Measurements from ENCODE around the gene LPIN1. TPM values are rescaled to one million over a fixed set of nuclear protein-coding genes. Genes with fewer than 3 reads are reported as not detected.
"Not testable (repeated sequence)": the region's sequence is repeated elsewhere in the genome, so short reads cannot be mapped to it uniquely, and the experiment has no call there.

Gene LPIN1
- total RNA-seq, 4 donors from 2014 or later, result 19.0 to 52.3 (median 30.5) TPM

DNA sequence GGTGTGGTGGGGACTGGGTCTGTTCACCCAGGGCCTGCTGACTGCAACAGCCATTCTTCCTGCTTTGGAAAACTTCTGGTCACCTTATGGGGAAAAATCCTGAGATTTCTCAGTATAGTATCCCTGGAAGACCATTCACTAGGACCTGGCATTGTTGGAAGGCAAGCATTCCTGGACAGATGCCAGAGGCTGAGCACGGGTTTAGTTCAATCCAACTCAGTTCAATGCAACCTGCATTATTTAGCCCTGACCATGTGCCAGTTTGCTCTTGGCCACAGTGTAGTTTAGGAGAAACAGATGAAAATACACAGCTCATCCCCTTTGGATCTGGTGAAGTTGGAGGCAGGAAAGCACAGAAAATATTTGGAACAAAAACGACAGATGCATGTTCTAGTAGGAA, 95.9 kb downstream of the LPIN1 start:
- TF ChIP-seq POLR2A (IDR thresholded peaks at IDR 0.05), result no peak
- intact Hi-C loops (cut with DNase I; ENCODE audit: low total_unique reads), result no loop called here
- no peak for DNase-seq

DNA sequence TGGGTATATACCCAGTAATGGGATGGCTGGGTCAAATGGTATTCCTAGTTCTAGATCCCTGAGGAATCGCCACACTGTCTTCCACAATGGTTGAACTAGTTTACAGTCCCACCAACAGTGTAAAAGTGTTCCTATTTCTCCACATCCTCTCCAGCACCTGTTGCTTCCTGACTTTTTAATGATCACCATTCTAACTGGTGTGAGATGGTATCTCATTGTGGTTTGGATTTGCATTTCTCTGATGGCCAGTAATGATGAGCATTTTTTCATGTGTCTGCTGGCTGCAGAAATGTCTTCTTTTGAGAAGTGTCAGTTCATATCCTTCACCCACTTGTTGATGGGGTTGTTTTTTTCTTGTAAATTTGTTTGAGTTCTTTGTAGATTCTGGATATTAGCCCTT, 98.4 kb downstream of the LPIN1 start:
- H3K36me3 ChIP-seq; H3K4me3 ChIP-seq; H3K9me3 ChIP-seq; intact Hi-C loops (cut with DNase I; ENCODE audit: low total_unique reads); H3K27ac ChIP-seq; H3K27me3 ChIP-seq; DNase-seq; H3K4me1 ChIP-seq: not testable (repeated sequence)

More for the DNA sequence above, 95.9 kb downstream of the LPIN1 start:
- no peak overlapping the region for H3K4me3 ChIP-seq
- H3K27ac ChIP-seq, result no peak overlapping the region
- no peaks in the 10 kb centered on the region for H3K4me1 ChIP-seq
- H3K36me3 ChIP-seq, result no peaks in the 10 kb centered on the region
- no peaks in the 10 kb centered on the region for H3K27me3 ChIP-seq
- no peaks in the 10 kb centered on the region for H3K9me3 ChIP-seq

DNA sequence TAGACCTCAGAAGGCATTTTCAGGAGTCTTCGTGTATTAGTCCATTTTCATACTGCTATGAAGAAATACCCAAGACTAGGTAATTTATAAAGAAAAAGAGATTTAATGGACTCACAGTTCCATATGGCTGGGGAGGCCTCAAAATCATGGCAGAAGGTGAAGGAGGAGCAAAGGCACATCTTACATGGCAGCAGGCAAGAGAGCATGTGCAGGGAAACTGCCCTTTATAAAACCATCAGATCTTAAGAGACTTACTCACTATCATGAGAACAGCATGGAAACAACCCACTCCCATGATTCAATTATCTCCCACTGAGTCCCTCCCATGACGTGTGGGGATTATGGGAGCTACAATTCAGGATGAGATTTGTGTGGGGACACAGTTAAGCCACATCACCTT, 101.5 kb downstream of the LPIN1 start:
- H3K27me3 ChIP-seq; H3K27ac ChIP-seq; H3K9me3 ChIP-seq; H3K4me1 ChIP-seq; intact Hi-C loops (cut with DNase I; ENCODE audit: low total_unique reads); H3K4me3 ChIP-seq; H3K36me3 ChIP-seq; DNase-seq: not testable (repeated sequence)

DNA sequence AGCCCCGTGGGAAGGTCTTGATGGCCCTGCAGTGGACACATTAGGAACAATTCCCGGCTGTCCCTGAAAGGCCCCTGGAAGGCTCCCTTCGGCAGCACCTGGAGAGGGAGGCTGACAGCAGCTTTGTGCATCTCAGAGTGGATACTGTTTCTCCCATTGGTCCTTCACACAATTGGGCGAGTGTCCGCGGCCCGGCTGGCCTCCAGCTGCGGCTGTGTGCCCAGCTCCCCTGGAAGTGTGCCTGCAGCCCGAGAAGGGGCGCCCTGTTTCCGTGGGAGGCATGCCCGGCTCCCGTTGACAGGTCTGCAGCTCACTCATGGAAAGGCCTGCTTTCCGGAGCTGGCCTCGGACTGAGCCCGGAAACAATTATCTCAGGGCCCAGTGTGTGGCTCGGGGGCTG, 103.7 kb downstream of the LPIN1 start:
- intact Hi-C loops (cut with DNase I; ENCODE audit: low total_unique reads), result no loop called here
- Histone ChIP-seq H3K36me3 (no peaks in the 10 kb centered on the region), H3K9me3 (no peaks in the 10 kb centered on the region), H3K27me3 (no peaks in the 10 kb centered on the region), H3K4me1 (no peaks in the 10 kb centered on the region), H3K27ac (no peak overlapping the region), H3K4me3 (no peak overlapping the region)
- DNase-seq, result no peak
- TF ChIP-seq, protein P1, sequence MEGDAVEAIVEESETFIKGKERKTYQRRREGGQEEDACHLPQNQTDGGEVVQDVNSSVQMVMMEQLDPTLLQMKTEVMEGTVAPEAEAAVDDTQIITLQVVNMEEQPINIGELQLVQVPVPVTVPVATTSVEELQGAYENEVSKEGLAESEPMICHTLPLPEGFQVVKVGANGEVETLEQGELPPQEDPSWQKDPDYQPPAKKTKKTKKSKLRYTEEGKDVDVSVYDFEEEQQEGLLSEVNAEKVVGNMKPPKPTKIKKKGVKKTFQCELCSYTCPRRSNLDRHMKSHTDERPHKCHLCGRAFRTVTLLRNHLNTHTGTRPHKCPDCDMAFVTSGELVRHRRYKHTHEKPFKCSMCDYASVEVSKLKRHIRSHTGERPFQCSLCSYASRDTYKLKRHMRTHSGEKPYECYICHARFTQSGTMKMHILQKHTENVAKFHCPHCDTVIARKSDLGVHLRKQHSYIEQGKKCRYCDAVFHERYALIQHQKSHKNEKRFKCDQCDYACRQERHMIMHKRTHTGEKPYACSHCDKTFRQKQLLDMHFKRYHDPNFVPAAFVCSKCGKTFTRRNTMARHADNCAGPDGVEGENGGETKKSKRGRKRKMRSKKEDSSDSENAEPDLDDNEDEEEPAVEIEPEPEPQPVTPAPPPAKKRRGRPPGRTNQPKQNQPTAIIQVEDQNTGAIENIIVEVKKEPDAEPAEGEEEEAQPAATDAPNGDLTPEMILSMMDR (IDR thresholded peaks at IDR 0.05), result no peak
- no peak for TF ChIP-seq POLR2A (IDR thresholded peaks at IDR 0.05)

DNA sequence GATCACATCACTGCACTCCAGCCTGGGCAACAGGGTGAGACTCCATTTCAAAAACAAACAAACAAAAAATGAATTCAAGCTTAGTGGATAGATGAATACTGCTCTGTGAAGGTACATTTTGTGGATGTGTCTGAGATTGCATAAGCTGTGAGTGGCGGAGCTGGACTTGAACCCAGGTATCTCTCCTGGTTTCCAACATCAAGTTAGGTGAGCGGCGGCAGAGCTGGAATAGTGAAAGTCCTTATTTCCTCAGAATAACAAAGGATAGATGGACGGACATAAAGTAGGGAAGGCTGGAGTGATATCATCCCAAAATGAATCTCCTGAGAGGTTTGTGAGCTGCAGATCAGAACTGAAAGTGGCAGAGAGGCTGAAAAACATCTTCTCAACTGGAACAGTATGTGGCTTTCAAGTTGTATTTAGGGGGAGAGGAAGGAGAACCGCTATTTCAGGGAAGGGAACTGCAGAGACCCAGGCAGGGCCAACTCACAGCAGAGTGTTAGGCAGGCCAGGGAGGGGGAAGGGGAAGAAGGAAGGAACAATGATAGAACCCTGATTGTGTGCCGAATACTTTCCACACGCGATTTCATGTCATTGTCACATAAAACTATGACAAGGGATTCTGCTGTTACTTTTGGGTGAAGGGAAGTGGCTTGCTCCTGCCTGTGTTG, 106.2 kb downstream of the LPIN1 start:
- TF ChIP-seq, protein P1 (IDR thresholded peaks at IDR 0.05), result no peak
- TF ChIP-seq POLR2A (IDR thresholded peaks at IDR 0.05), result no peak
- Histone ChIP-seq H3K4me1 (no peaks in the 10 kb centered on the region), H3K27ac (no peak overlapping the region), H3K27me3 (no peaks in the 10 kb centered on the region), H3K9me3 (no peaks in the 10 kb centered on the region), H3K36me3 (no peaks in the 10 kb centered on the region), H3K4me3 (no peak overlapping the region)
- intact Hi-C loops (cut with DNase I; ENCODE audit: low total_unique reads), result no loop called here
- DNase-seq, result no peak

DNA sequence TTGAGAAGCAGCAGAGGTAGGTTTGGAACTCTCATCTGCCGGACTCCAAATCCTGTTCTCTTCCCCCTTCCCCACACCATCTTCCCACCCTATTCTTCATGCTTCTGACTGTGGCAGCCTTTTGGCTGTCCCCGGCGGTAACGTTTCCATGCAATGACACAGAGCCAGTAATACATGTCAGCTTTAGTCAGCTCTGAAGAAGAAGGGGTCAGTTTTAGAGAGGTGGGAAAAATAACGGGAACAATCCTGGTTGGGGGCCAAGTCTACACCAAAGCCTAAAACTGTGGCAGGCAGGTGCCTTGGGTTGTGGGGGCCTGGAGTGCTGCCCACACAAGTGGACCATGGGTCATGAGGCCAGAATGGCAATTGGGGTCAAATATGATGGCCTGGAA, 106.8 kb downstream of the LPIN1 start:
- intact Hi-C loops (cut with DNase I; ENCODE audit: low total_unique reads), result no loop called here
- Histone ChIP-seq H3K4me3 (no peak overlapping the region), H3K9me3 (no peaks in the 10 kb centered on the region), H3K36me3 (no peaks in the 10 kb centered on the region), H3K27me3 (no peaks in the 10 kb centered on the region), H3K4me1 (no peaks in the 10 kb centered on the region), H3K27ac (no peak overlapping the region)
- no peak for DNase-seq
- TF ChIP-seq, protein P1 (IDR thresholded peaks at IDR 0.05), result no peak
- no peak for TF ChIP-seq POLR2A (IDR thresholded peaks at IDR 0.05)
